Upper lobe of right lung (tissue), 1 donor: ENCODE measurements around the gene GALNT17. TPM values are rescaled to one million over a fixed set of nuclear protein-coding genes. Genes with fewer than 3 reads are reported as not detected.

Experiments
- ATAC-seq: fragments of 200-7000 bp; cut with Tn5 transposase; one replicate; pipeline ENCODE4 v1.9.1; 2020; ENCODE audit warnings: mild to moderate bottlenecking, moderate library complexity
- DNase-seq: peaks from one replicate; pipeline ENCODE4 v3.0.0-alpha.2; 2020
- H3K27ac ChIP-seq: fragments of 200-600 bp; one replicate; pipeline ENCODE4 v1.8.0; 2022
- H3K27me3 ChIP-seq: fragments of 200-600 bp; one replicate; pipeline ENCODE4 v1.8.0; 2022; ENCODE audit warnings: mild to moderate bottlenecking
- H3K36me3 ChIP-seq: fragments of 200-600 bp; one replicate; pipeline ENCODE4 v1.8.0; 2022
- H3K4me1 ChIP-seq: fragments of 200-600 bp; one replicate; pipeline ENCODE4 v1.8.0; 2022
- H3K4me3 ChIP-seq: fragments of 200-600 bp; one replicate; pipeline ENCODE4 v1.8.0; 2022; ENCODE audit warnings: mild to moderate bottlenecking
- H3K9me3 ChIP-seq: fragments of 200-600 bp; one replicate; pipeline ENCODE4 v1.8.0; 2022
- intact Hi-C: fragments of 100-400 bp; cut with DNase I; formaldehyde crosslinking; loops from one replicate; pipeline ENCODE4 v1.11.0; 2022
- total RNA-seq: library from RNA; stranded (reverse); fragmentation: NEBNext Ultra II Directional; extraction: Animal tissue kit (Norgen Biotek cat#: 25700); gene quantifications from one replicate; pipeline ENCODE4 v1.2.1, GENCODE V29; 2021
- TF ChIP-seq, protein P1 (sequence below): fragments of 200-600 bp; IDR thresholded peaks from one replicate; pipeline ENCODE4 v1.8.0; 2022; ENCODE audit warnings: antibody characterized with exemption
- donor health status: DM: no; HTN: yes; CAD: no; lungs with severe emphysema.

Gene GALNT17
- total RNA-seq, 1 donor from 2014 or later, result 7.1 TPM

GRCh38 chr7:71133856-71134255 lies 1.9 kb downstream of the GALNT17 start:
- no peak for DNase-seq
- TF ChIP-seq, protein P1, sequence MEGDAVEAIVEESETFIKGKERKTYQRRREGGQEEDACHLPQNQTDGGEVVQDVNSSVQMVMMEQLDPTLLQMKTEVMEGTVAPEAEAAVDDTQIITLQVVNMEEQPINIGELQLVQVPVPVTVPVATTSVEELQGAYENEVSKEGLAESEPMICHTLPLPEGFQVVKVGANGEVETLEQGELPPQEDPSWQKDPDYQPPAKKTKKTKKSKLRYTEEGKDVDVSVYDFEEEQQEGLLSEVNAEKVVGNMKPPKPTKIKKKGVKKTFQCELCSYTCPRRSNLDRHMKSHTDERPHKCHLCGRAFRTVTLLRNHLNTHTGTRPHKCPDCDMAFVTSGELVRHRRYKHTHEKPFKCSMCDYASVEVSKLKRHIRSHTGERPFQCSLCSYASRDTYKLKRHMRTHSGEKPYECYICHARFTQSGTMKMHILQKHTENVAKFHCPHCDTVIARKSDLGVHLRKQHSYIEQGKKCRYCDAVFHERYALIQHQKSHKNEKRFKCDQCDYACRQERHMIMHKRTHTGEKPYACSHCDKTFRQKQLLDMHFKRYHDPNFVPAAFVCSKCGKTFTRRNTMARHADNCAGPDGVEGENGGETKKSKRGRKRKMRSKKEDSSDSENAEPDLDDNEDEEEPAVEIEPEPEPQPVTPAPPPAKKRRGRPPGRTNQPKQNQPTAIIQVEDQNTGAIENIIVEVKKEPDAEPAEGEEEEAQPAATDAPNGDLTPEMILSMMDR, result no peak

DNA sequence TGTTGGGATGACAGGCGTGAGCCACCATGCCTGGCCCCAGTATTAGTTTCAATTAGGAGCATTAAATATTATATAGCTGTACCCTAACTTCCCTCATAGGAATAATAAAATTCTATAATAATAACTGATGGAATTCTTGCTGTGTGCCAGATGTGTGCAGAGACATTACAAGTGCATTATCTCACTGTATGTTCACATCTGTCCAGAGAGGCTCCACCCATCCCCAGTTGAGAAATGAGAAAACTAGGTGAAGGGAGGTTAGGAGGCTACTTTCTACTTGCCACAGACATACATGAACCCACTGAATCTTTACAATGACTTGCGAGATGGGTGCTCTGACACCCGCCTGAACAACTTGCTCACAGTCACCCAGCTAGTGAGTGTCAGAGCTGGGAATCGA lies 3.2 kb downstream of the GALNT17 start:
- no peaks in the 10 kb centered on the region for H3K9me3 ChIP-seq
- no peak for DNase-seq
- no peak overlapping the region for H3K27ac ChIP-seq
- peaks cover 5% of the 10 kb centered on the region for H3K4me1 ChIP-seq
- intact Hi-C loops, result no loop called here
- H3K27me3 ChIP-seq, result peaks cover 19% of the 10 kb centered on the region
- H3K36me3 ChIP-seq, result no peaks in the 10 kb centered on the region
- H3K4me3 ChIP-seq, result no peak overlapping the region
- TF ChIP-seq, protein P1, result no peak
- no peak for ATAC-seq

More at GRCh38 chr7:71133856-71134255, 1.9 kb downstream of the GALNT17 start:
- no peak for ATAC-seq
- H3K4me3 ChIP-seq, result peak overlapping the region; percentile 48
- H3K36me3 ChIP-seq, result no peaks in the 10 kb centered on the region
- H3K27me3 ChIP-seq, result peaks cover 19% of the 10 kb centered on the region
- no peak overlapping the region for H3K27ac ChIP-seq
- intact Hi-C loops, result no loop called here
- H3K4me1 ChIP-seq, result peaks cover 5% of the 10 kb centered on the region
- H3K9me3 ChIP-seq, result no peaks in the 10 kb centered on the region

GRCh38 chr7:71135663-71136062 lies 3.7 kb downstream of the GALNT17 start:
- Histone ChIP-seq H3K27me3 (peaks cover 19% of the 10 kb centered on the region), H3K4me1 (no peaks in the 10 kb centered on the region), H3K9me3 (no peaks in the 10 kb centered on the region), H3K4me3 (no peak overlapping the region), H3K27ac (no peak overlapping the region), H3K36me3 (no peaks in the 10 kb centered on the region)
- DNase-seq, result no peak
- no peak for ATAC-seq
- TF ChIP-seq, protein P1, result no peak
- intact Hi-C loops, result no loop called here

- Histone ChIP-seq H3K27ac (no peak overlapping the region), H3K27me3 (peaks cover 7% of the 10 kb centered on the region), H3K4me1 (no peaks in the 10 kb centered on the region), H3K4me3 (no peak overlapping the region), H3K9me3 (no peaks in the 10 kb centered on the region), H3K36me3 (no peaks in the 10 kb centered on the region)
- TF ChIP-seq, protein P1, result no peak
- intact Hi-C loops, result no loop called here
- no peak for DNase-seq
- no peak for ATAC-seq
Observed at GRCh38 chr7:71137479-71137878, 5.5 kb downstream of the GALNT17 start.

GRCh38 chr7:71140264-71140663 lies 8.3 kb downstream of the GALNT17 start:
- no peak overlapping the region for H3K27ac ChIP-seq
- H3K36me3 ChIP-seq, result no peaks in the 10 kb centered on the region
- no peak for ATAC-seq
- H3K4me3 ChIP-seq, result no peak overlapping the region
- TF ChIP-seq, protein P1, result no peak
- H3K27me3 ChIP-seq, result no peaks in the 10 kb centered on the region
- no peaks in the 10 kb centered on the region for H3K9me3 ChIP-seq
- no peaks in the 10 kb centered on the region for H3K4me1 ChIP-seq
- intact Hi-C loops, result no loop called here
- no peak for DNase-seq

DNA sequence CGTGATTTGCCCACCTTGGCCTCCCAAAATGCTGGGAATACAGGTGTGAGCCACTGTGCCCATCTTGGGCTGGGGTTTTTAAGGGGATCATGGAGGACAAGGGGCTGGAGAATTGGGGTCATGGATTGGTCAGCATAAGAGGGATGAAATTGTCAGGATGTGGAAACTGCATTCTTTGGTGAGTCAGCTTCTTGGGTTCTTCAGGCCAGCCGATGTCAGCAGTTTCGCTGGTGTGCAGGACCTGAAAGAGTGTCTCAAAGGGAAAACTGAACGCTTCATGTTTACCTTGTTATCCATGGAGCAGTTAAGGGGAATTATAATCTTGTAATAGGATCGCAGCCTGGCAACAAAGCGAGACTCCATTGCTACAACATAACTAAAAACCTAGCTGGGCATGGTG lies 13.0 kb downstream of the GALNT17 start:
- Histone ChIP-seq H3K27ac (no peak overlapping the region), H3K4me3 (no peak overlapping the region), H3K27me3 (no peaks in the 10 kb centered on the region), H3K4me1 (no peaks in the 10 kb centered on the region), H3K36me3 (no peaks in the 10 kb centered on the region), H3K9me3 (no peaks in the 10 kb centered on the region)
- ATAC-seq (no peak), DNase-seq (no peak)
- TF ChIP-seq, protein P1, result no peak
- intact Hi-C loops, result no loop called here
